ENCODE measurements around the gene PRDM16.

The PRDM16 gene

GRCh38 chr1:3474016-3474415, 405.0 kb downstream of the PRDM16 start:
- DNase-seq = no peak

- DNase-seq = no peak
Measured at GRCh38 chr1:3474421-3474820, 405.4 kb downstream of the PRDM16 start.

GRCh38 chr1:3475839-3476573, 407.0 kb downstream of the PRDM16 start:
- DNase-seq = no peak

GRCh38 chr1:3476666-3477065, 407.7 kb downstream of the PRDM16 start:
- DNase-seq = no peak

GRCh38 chr1:3477241-3477995, 408.4 kb downstream of the PRDM16 start:
- DNase-seq = no peak

- DNase-seq = no peak
Measured at GRCh38 chr1:3478187-3478586, 409.2 kb downstream of the PRDM16 start.

- DNase-seq = no peak
Measured at GRCh38 chr1:3479511-3480368, 410.7 kb downstream of the PRDM16 start.

- no peak for DNase-seq
Measured at GRCh38 chr1:3480369-3480719, 411.3 kb downstream of the PRDM16 start.

GRCh38 chr1:3481046-3481445, 412.0 kb downstream of the PRDM16 start:
- no peak for DNase-seq

- no peak for DNase-seq
Measured at GRCh38 chr1:3481836-3482375, 412.9 kb downstream of the PRDM16 start.

- no peak for DNase-seq
Measured at GRCh38 chr1:3482378-3482849, 413.4 kb downstream of the PRDM16 start.

GRCh38 chr1:3483380-3483779, 414.4 kb downstream of the PRDM16 start:
- no peak for DNase-seq

GRCh38 chr1:3483801-3484444, 414.9 kb downstream of the PRDM16 start:
- DNase-seq = peak; percentile 73

GRCh38 chr1:3485016-3485415, 416.0 kb downstream of the PRDM16 start:
- no peak for DNase-seq

Measured in activated CD8-positive, alpha-beta memory T cell treated with anti-CD3 and anti-CD28 coated beads for 24 hours (primary cell).